Nephron (organoid): Measurements from ENCODE around the gene RINL.

Experiments
- H3K27ac Mint-ChIP-seq, 3 experiments: 2 replicates each; pipeline ENCODE4 v1.8.0; 2020; ENCODE audit warnings: mixed read lengths in 3 of 3, mild to moderate bottlenecking in 2 of 3, moderate library complexity in 1 of 3
- H3K27me3 Mint-ChIP-seq: 2 replicates; pipeline ENCODE4 v1.8.0; 2021; ENCODE audit warnings: low read depth, mild to moderate bottlenecking, moderate library complexity, mixed read lengths
- H3K36me3 Mint-ChIP-seq: 2 replicates; pipeline ENCODE4 v1.8.0; 2020; ENCODE audit warnings: low read depth, mixed read lengths
- H3K4me1 Mint-ChIP-seq: 2 replicates; pipeline ENCODE4 v1.8.0; 2020; ENCODE audit warnings: mixed read lengths
- H3K4me3 Mint-ChIP-seq, 3 experiments: 2 replicates each; pipeline ENCODE4 v1.8.0; 2020; ENCODE audit warnings: mild to moderate bottlenecking in 3 of 3, mixed read lengths in 3 of 3, moderate library complexity in 2 of 3
- H3K9me3 Mint-ChIP-seq: 2 replicates; pipeline ENCODE4 v1.8.0; 2020; ENCODE audit warnings: mixed read lengths
- CTCF ChIP-seq, 3 experiments: fragments of 200-600 bp; sonication (generic); IDR thresholded peaks; one replicate each; pipeline ENCODE4 v1.5.0; 2021; ENCODE audit warnings: antibody characterized with exemption in 3 of 3; ENCODE audit not compliant: unreplicated experiment in 3 of 3

RINL gene

GRCh38 chr19:38841787-38842438 is 36.2 kb downstream of the RINL start:
- Mint-ChIP-seq H3K27me3 (no peaks in the 10 kb centered on the region), H3K36me3 (peaks cover 88% of the 10 kb centered on the region), H3K4me1 (peaks cover 42% of the 10 kb centered on the region), H3K9me3 (no peaks in the 10 kb centered on the region), H3K4me3 (no peak overlapping the region), H3K27ac (peak overlapping the region in 2 of 3 experiments; percentile 37 to 46)
- TF ChIP-seq CTCF (IDR thresholded peaks at IDR 0.05; ENCODE audit: unreplicated experiment in 3 of 3): no peak

GRCh38 chr19:38841180-38841766 is 36.8 kb downstream of the RINL start:
- no peak for TF ChIP-seq CTCF (IDR thresholded peaks at IDR 0.05; ENCODE audit: unreplicated experiment in 3 of 3)
- Mint-ChIP-seq H3K27me3 (no peaks in the 10 kb centered on the region), H3K9me3 (no peaks in the 10 kb centered on the region), H3K4me3 (no peak overlapping the region), H3K27ac (peak overlapping the region; percentile 40 to 66 (median 43)), H3K36me3 (peaks cover 92% of the 10 kb centered on the region), H3K4me1 (peaks cover 39% of the 10 kb centered on the region)

- Mint-ChIP-seq H3K36me3 (peaks cover 90% of the 10 kb centered on the region), H3K27ac (peak overlapping the region; percentile 40 to 66 (median 43)), H3K9me3 (no peaks in the 10 kb centered on the region), H3K4me1 (peaks cover 32% of the 10 kb centered on the region), H3K4me3 (no peak overlapping the region), H3K27me3 (no peaks in the 10 kb centered on the region)
- no peak for TF ChIP-seq CTCF (IDR thresholded peaks at IDR 0.05; ENCODE audit: unreplicated experiment in 3 of 3)
Measured at GRCh38 chr19:38840583-38840968, 37.5 kb downstream of the RINL start.

- TF ChIP-seq CTCF (IDR thresholded peaks at IDR 0.05; ENCODE audit: unreplicated experiment in 3 of 3): no peak
- H3K27ac Mint-ChIP-seq: peak overlapping the region in 2 of 3 experiments; percentile 43 to 66
- H3K4me1 Mint-ChIP-seq: peaks cover 27% of the 10 kb centered on the region
- no peak overlapping the region for H3K4me3 Mint-ChIP-seq
- no peaks in the 10 kb centered on the region for H3K27me3 Mint-ChIP-seq
- no peaks in the 10 kb centered on the region for H3K9me3 Mint-ChIP-seq
- H3K36me3 Mint-ChIP-seq: peaks cover 87% of the 10 kb centered on the region
Measured at GRCh38 chr19:38839816-38840582, 38.1 kb downstream of the RINL start.

GRCh38 chr19:38838986-38839761 is 38.9 kb downstream of the RINL start:
- H3K4me1 Mint-ChIP-seq: peaks cover 22% of the 10 kb centered on the region
- H3K27me3 Mint-ChIP-seq: no peaks in the 10 kb centered on the region
- TF ChIP-seq CTCF (IDR thresholded peaks at IDR 0.05; ENCODE audit: unreplicated experiment in 3 of 3): no peak
- no peak overlapping the region for H3K4me3 Mint-ChIP-seq
- H3K36me3 Mint-ChIP-seq: peaks cover 84% of the 10 kb centered on the region
- H3K27ac Mint-ChIP-seq: peak overlapping the region; percentile 23 to 80 (median 39)
- no peaks in the 10 kb centered on the region for H3K9me3 Mint-ChIP-seq
